ENCODE results near the gene SNRNP48.

SNRNP48 gene

DNA sequence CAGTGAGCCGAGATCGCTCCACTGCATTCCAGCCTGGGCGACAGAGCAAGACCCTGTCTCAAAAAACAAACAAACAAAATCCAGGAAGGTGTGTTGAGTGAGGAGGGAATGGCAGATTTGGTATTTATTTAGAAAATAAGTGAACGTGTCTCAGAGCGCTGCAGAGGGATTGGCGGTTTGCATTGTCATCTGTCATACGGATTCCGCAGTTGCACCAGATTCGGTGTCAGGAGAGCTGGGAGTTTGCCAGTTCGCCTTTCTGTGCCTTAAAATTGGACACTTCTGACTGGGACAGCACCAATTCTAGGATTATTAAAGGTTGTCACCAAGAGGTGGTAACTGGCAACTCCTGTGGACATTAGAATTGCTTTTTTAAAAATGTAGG is 912 bp downstream of the SNRNP48 start:
- Histone ChIP-seq H3K36me3 (ENCODE audit: control insufficient read depth in 1 of 2, insufficient read depth in 2 of 2, low read length in 2 of 2) (peaks cover 0 to 19% of the 10 kb centered on the region in 2 donors), H3K4me3 (ENCODE audit: low read depth in 1 of 2, low read length in 2 of 2) (peak overlapping the region; percentile 76 to 89), H3K9me3 (ENCODE audit: control insufficient read depth in 1 of 2, low read length in 2 of 2) (no peaks in the 10 kb centered on the region), H3K4me1 (ENCODE audit: control insufficient read depth in 1 of 2, insufficient read depth in 2 of 2, low read length in 2 of 2) (peaks cover 22 to 37% of the 10 kb centered on the region in 2 donors), H3K27ac (ENCODE audit: low read depth, low read length) (no peak overlapping the region), H3K9ac (ENCODE audit: low read depth in 1 of 2, low read length in 2 of 2) (peak overlapping the region; percentile 73 to 74), H3K27me3 (ENCODE audit: control insufficient read depth in 1 of 2, insufficient read depth in 2 of 2, low read length in 2 of 2) (no peaks in the 10 kb centered on the region)

DNA sequence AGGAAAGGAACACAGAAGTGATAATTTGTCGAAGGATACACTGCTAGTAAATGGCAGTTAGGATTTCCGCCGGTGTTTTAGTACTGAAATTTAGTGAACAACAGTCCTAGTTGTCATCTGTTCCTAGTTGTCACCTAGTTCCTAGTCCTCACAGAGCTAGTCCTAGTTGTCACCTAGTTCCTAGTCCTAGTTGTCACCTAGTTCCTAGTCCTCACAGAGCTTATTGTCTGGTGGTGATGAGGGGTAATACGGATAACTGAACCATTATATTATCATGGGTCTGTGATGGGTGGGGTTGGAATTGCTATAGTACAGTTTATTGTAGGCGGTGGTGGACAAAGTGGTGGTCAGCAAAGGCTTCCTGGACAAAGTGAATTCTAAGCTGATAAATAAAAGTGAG is 1.8 kb downstream of the SNRNP48 start:
- peaks cover 22 to 37% of the 10 kb centered on the region in 2 donors for H3K4me1 ChIP-seq (ENCODE audit: control insufficient read depth in 1 of 2, insufficient read depth in 2 of 2, low read length in 2 of 2)
- H3K9me3 ChIP-seq (ENCODE audit: control insufficient read depth in 1 of 2, low read length in 2 of 2) = no peaks in the 10 kb centered on the region
- peak overlapping the region; percentile 30 to 76 for H3K4me3 ChIP-seq (ENCODE audit: low read depth in 1 of 2, low read length in 2 of 2)

DNA sequence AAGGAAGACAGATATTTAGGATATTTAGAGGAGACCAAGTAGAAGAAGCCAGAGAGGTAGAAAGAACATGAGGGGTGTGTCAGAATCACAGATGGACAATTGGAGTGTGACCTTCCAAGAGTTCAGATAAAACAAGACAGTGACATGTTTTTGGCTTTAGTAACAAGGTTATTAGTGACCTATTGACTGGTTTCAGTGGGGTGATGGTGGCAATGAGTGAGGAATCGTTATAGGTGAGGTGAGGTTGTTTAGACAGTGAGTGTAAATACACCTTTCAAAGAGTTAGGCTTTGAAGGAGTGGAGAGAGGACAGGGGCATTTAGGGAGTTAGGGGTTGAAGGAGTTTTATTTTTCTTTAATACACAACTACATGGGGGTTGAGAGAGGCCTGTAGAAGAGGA is 3.2 kb downstream of the SNRNP48 start:
- Histone ChIP-seq H3K4me3 (ENCODE audit: low read depth in 1 of 2, low read length in 2 of 2) (no peak overlapping the region), H3K27me3 (ENCODE audit: control insufficient read depth in 1 of 2, insufficient read depth in 2 of 2, low read length in 2 of 2) (no peaks in the 10 kb centered on the region), H3K4me1 (ENCODE audit: control insufficient read depth in 1 of 2, insufficient read depth in 2 of 2, low read length in 2 of 2) (peaks cover 18 to 26% of the 10 kb centered on the region in 2 donors), H3K9me3 (ENCODE audit: control insufficient read depth in 1 of 2, low read length in 2 of 2) (no peaks in the 10 kb centered on the region), H3K27ac (ENCODE audit: low read depth, low read length) (no peak overlapping the region), H3K9ac (ENCODE audit: low read depth in 1 of 2, low read length in 2 of 2) (no peak overlapping the region), H3K36me3 (ENCODE audit: control insufficient read depth in 1 of 2, insufficient read depth in 2 of 2, low read length in 2 of 2) (peaks cover 0 to 35% of the 10 kb centered on the region in 2 donors)

More for the DNA sequence above, 1.8 kb downstream of the SNRNP48 start:
- peak overlapping the region in 1 of 2 donors; percentile 74 for H3K9ac ChIP-seq (ENCODE audit: low read depth in 1 of 2, low read length in 2 of 2)
- peaks cover 0 to 26% of the 10 kb centered on the region in 2 donors for H3K36me3 ChIP-seq (ENCODE audit: control insufficient read depth in 1 of 2, insufficient read depth in 2 of 2, low read length in 2 of 2)
- H3K27ac ChIP-seq (ENCODE audit: low read depth, low read length) = no peak overlapping the region
- H3K27me3 ChIP-seq (ENCODE audit: control insufficient read depth in 1 of 2, insufficient read depth in 2 of 2, low read length in 2 of 2) = no peaks in the 10 kb centered on the region

DNA sequence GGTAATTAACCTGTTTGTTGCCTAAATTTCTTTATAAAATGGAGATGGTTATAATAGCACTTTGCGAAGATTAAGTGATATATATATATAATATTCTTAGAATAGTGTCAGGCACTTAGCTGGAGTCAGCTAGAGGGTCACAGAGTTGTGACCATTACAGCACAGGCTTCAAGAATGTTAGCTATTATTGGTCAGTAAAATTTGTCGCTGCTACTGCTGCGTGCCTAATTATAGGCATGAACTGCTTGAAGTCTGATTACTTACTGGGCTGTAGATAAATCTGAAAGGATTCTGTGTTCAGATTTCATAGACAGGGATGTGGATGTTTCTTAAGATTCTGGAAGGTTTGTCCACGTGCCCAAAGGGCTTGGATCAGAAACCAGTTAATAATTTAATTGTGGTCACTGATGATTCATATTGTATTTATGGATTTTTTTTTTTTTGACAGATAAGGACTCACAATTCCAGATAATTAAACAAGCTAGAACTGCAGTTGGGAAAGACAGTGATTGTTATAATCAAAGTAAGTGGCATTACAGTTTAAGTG is 4.7 kb downstream of the SNRNP48 start:
- peaks cover 13 to 19% of the 10 kb centered on the region in 2 donors for H3K4me1 ChIP-seq (ENCODE audit: control insufficient read depth in 1 of 2, insufficient read depth in 2 of 2, low read length in 2 of 2)
- H3K9ac ChIP-seq (ENCODE audit: low read depth in 1 of 2, low read length in 2 of 2) = no peak overlapping the region
- H3K27ac ChIP-seq (ENCODE audit: low read depth, low read length) = no peak overlapping the region
- no peak overlapping the region for H3K4me3 ChIP-seq (ENCODE audit: low read depth in 1 of 2, low read length in 2 of 2)
- no peaks in the 10 kb centered on the region for H3K27me3 ChIP-seq (ENCODE audit: control insufficient read depth in 1 of 2, insufficient read depth in 2 of 2, low read length in 2 of 2)
- peaks cover 0 to 45% of the 10 kb centered on the region in 2 donors for H3K36me3 ChIP-seq (ENCODE audit: control insufficient read depth in 1 of 2, insufficient read depth in 2 of 2, low read length in 2 of 2)
- no peaks in the 10 kb centered on the region for H3K9me3 ChIP-seq (ENCODE audit: control insufficient read depth in 1 of 2, low read length in 2 of 2)

DNA sequence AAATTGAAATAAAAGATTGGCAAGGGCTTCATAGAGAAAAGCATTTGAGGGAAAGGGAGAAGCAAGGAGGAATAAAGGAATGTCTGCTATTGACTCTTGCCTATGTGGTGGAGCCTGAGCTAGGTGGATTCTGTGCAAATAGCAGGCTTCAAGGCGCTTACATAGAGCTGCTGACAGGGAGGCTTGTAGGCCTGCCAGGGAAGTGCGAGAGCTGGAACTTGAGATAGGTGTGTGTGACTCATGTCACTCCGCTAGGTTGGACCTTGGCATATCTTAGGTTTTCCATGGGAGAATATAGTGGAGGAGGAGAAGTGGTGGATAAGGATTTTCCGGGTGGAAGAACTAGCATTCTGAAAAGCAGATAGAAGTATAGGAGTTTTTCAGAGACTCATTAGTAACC is 14.0 kb downstream of the SNRNP48 start:
- Histone ChIP-seq H3K9me3 (ENCODE audit: control insufficient read depth in 1 of 2, low read length in 2 of 2) (no peaks in the 10 kb centered on the region), H3K27me3 (ENCODE audit: control insufficient read depth in 1 of 2, insufficient read depth in 2 of 2, low read length in 2 of 2) (no peaks in the 10 kb centered on the region), H3K36me3 (ENCODE audit: control insufficient read depth in 1 of 2, insufficient read depth in 2 of 2, low read length in 2 of 2) (peaks cover 42 to 75% of the 10 kb centered on the region in 2 donors), H3K9ac (ENCODE audit: low read depth in 1 of 2, low read length in 2 of 2) (no peak overlapping the region), H3K4me3 (ENCODE audit: low read depth in 1 of 2, low read length in 2 of 2) (no peak overlapping the region), H3K4me1 (ENCODE audit: control insufficient read depth in 1 of 2, insufficient read depth in 2 of 2, low read length in 2 of 2) (peaks cover 0 to 5% of the 10 kb centered on the region in 2 donors), H3K27ac (ENCODE audit: low read depth, low read length) (no peak overlapping the region)

DNA sequence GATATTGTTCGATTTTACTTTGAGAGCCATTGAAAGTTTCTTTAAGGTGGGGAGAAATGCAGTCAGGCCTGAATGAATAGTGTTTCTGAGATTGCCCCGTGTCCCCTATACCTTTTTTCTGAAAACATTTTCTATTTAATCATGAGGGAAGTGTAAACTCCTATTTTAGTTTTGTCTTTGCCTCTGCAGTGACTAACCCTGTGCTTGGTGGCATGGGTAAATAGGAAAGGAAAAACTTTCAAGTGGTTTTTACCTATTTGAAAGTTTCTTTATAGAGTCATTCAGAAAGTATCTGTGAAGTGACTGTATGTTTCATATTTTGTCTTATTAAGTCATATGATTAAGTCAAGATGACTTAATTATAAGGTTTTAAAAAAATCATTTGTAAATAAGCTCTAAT is 14.5 kb downstream of the SNRNP48 start:
- Histone ChIP-seq H3K9me3 (ENCODE audit: control insufficient read depth in 1 of 2, low read length in 2 of 2) (no peaks in the 10 kb centered on the region), H3K36me3 (ENCODE audit: control insufficient read depth in 1 of 2, insufficient read depth in 2 of 2, low read length in 2 of 2) (peaks cover 42 to 74% of the 10 kb centered on the region in 2 donors), H3K27me3 (ENCODE audit: control insufficient read depth in 1 of 2, insufficient read depth in 2 of 2, low read length in 2 of 2) (no peaks in the 10 kb centered on the region), H3K27ac (ENCODE audit: low read depth, low read length) (no peak overlapping the region), H3K4me3 (ENCODE audit: low read depth in 1 of 2, low read length in 2 of 2) (no peak overlapping the region), H3K9ac (ENCODE audit: low read depth in 1 of 2, low read length in 2 of 2) (no peak overlapping the region), H3K4me1 (ENCODE audit: control insufficient read depth in 1 of 2, insufficient read depth in 2 of 2, low read length in 2 of 2) (peaks cover 0 to 5% of the 10 kb centered on the region in 2 donors)

DNA sequence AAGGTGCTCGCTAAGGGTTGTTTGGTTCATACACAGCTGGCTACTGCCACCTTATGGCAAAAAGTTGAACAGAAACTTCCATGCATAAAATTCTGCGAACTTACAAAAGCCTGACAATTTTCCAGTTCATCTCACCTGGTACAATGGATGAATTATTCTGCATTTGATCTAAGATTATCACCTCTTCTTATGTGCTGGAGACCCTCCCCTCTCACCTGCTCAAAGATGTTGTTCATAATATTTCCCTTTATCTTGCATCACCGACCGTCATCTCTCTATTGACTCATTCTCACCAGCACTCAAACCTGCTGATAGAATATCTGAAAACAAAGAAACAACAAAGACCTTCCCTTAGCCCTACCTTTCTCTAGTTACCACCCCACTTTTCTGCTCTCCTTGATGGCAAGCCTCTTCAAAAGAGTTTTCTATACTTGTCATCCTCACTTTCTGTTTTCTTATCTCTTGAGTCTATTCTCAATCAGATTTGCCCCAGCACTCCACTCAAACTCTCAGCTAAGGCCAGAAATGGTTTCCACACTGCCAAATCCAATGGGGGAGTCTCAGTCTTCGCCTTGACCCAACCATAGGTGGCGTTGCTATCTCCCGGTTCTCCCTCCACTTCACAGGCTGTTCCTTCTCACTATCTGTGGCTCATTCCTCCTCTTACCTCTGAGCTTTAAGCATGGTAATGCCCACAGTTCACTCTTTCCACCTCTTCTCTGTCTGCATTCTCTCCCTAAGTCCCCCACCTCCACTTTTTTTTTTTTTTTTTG is 25.8 kb downstream of the SNRNP48 start:
- H3K27me3 ChIP-seq (ENCODE audit: control insufficient read depth in 1 of 2, insufficient read depth in 2 of 2, low read length in 2 of 2) = peaks cover 0 to 3% of the 10 kb centered on the region in 2 donors
- H3K36me3 ChIP-seq (ENCODE audit: control insufficient read depth in 1 of 2, insufficient read depth in 2 of 2, low read length in 2 of 2) = peaks cover 10 to 19% of the 10 kb centered on the region in 2 donors
- peak overlapping the region; percentile 50 to 53 for H3K4me3 ChIP-seq (ENCODE audit: low read depth in 1 of 2, low read length in 2 of 2)
- H3K27ac ChIP-seq (ENCODE audit: low read depth, low read length) = no peak overlapping the region
- peaks cover 3 to 9% of the 10 kb centered on the region in 2 donors for H3K4me1 ChIP-seq (ENCODE audit: control insufficient read depth in 1 of 2, insufficient read depth in 2 of 2, low read length in 2 of 2)
- H3K9me3 ChIP-seq (ENCODE audit: control insufficient read depth in 1 of 2, low read length in 2 of 2) = no peaks in the 10 kb centered on the region
- H3K9ac ChIP-seq (ENCODE audit: low read depth in 1 of 2, low read length in 2 of 2) = no peak overlapping the region

DNA sequence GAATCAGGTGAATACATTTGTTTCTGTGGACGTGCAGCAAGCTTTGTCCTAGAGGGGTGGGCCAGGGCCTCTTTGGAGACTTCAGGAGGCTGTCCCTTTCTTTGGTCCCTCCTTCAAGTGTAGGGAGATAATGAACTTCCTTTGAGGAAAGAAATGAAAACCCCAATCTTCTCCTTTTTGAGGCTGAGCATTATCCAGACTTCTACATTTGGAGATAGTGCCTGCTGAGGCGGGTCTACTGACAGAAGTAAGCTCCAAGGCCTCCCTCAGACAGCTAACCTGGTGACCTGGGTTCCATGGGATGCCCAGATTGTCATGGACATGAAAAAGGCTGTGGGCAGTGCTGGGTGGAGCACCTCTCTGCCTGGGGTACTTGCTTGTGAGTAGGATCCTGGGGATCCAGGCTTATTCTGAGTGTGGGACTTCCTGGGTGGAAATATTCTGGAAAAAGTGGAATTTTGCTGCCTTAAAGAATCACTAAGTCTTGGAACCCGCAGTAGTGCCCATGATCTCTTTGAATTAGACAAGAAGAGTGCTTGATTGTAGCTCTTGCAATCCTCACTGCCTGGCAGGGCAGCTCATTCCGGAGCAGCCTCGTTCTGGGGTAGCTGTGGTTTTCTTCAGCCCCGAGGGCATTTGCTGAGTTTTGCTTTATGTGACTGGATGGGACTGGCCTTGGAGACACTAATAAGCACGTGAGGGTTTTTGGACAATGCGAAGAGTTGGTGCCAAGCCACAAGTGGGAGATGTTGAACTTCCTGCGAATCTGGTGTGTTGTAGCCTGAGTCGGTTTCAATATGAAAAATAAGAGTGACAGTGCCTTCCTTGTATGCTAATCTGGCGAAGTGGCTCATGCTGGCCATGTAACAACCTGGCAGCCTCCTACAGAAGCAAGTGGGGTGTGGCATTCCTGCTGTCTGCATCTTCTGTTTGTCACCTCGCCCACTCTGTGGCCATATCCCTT is 28.1 kb downstream of the SNRNP48 start:
- Histone ChIP-seq H3K9me3 (ENCODE audit: control insufficient read depth in 1 of 2, low read length in 2 of 2) (no peaks in the 10 kb centered on the region), H3K36me3 (ENCODE audit: control insufficient read depth in 1 of 2, insufficient read depth in 2 of 2, low read length in 2 of 2) (peaks cover 0 to 2% of the 10 kb centered on the region in 2 donors), H3K4me3 (ENCODE audit: low read depth in 1 of 2, low read length in 2 of 2) (no peak overlapping the region), H3K4me1 (ENCODE audit: control insufficient read depth in 1 of 2, insufficient read depth in 2 of 2, low read length in 2 of 2) (peaks cover 3 to 9% of the 10 kb centered on the region in 2 donors), H3K27me3 (ENCODE audit: control insufficient read depth in 1 of 2, insufficient read depth in 2 of 2, low read length in 2 of 2) (peaks cover 0 to 3% of the 10 kb centered on the region in 2 donors), H3K27ac (ENCODE audit: low read depth, low read length) (no peak overlapping the region), H3K9ac (ENCODE audit: low read depth in 1 of 2, low read length in 2 of 2) (peak overlapping the region in 1 of 2 donors; percentile 25)

DNA sequence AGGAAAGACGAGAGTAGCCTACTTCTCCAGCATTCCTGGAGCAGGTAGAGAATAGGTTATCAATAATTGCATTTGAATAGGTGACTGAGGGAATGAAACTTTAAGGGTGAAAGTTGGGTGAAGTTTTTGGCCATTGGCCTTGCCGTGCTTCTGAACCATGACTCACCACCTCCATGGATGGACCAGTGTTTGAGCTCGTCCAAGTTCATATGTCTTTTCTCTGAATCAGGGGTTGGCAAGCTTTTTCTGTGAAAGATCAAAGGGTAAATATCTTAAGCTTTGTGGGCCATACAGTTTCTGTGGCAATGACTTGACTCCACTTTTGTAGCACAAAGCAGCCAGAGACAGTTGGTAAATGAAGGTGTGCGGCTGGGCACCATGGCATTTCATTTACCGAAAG is 31.8 kb downstream of the SNRNP48 start:
- Histone ChIP-seq H3K4me1 (ENCODE audit: control insufficient read depth in 1 of 2, insufficient read depth in 2 of 2, low read length in 2 of 2) (peaks cover 0 to 4% of the 10 kb centered on the region in 2 donors), H3K9me3 (ENCODE audit: control insufficient read depth in 1 of 2, low read length in 2 of 2) (no peaks in the 10 kb centered on the region), H3K4me3 (ENCODE audit: low read depth in 1 of 2, low read length in 2 of 2) (no peak overlapping the region), H3K9ac (ENCODE audit: low read depth in 1 of 2, low read length in 2 of 2) (no peak overlapping the region), H3K27ac (ENCODE audit: low read depth, low read length) (no peak overlapping the region), H3K27me3 (ENCODE audit: control insufficient read depth in 1 of 2, insufficient read depth in 2 of 2, low read length in 2 of 2) (peaks cover 0 to 3% of the 10 kb centered on the region in 2 donors), H3K36me3 (ENCODE audit: control insufficient read depth in 1 of 2, insufficient read depth in 2 of 2, low read length in 2 of 2) (no peaks in the 10 kb centered on the region)

Data from duodenal mucosa (tissue), 2 donors.